MM.1S (cell line): ENCODE data around the gene CXorf49B.
"Not testable (repeated sequence)": the region's sequence is repeated elsewhere in the genome, so short reads cannot be mapped to it uniquely, and the experiment has no call there.

ENCODE experiments used
- DNase-seq: peaks from one replicate; pipeline ENCODE4 v3.0.0-alpha.2; 2015
- H2AFZ ChIP-seq: fragments of 300-600 bp; sonication (generic); 2 replicates; pipeline ENCODE4 v1.6.0; 2016; ENCODE audit warnings: antibody characterized with exemption, low read length
- H3F3A ChIP-seq: fragments of 300-600 bp; sonication (generic); 2 replicates; pipeline ENCODE4 v1.6.1; 2016; ENCODE audit warnings: mild to moderate bottlenecking, antibody characterized with exemption, low read length, moderate library complexity, mixed read lengths; ENCODE audit not compliant: insufficient read depth
- H3K27ac ChIP-seq: fragments of 300-600 bp; sonication (generic); 2 replicates; pipeline ENCODE4 v1.5.1; 2016; ENCODE audit warnings: mild to moderate bottlenecking, low read length
- H3K27me3 ChIP-seq: fragments of 300-600 bp; sonication (generic); replicated peaks from 2 replicates; pipeline ENCODE4 v1.6.0; 2016; ENCODE audit warnings: low read length; ENCODE audit not compliant: insufficient read depth
- H3K36me3 ChIP-seq: fragments of 300-600 bp; sonication (generic); replicated peaks from 2 replicates; pipeline ENCODE4 v1.6.1; 2016; ENCODE audit warnings: mild to moderate bottlenecking, low read length, mixed read lengths; ENCODE audit not compliant: insufficient read depth
- H3K4me1 ChIP-seq: fragments of 300-600 bp; sonication (generic); 2 replicates; pipeline ENCODE4 v1.6.1; 2016; ENCODE audit warnings: low read length, mixed read lengths
- H3K4me2 ChIP-seq: fragments of 300-600 bp; sonication (generic); 2 replicates; pipeline ENCODE4 v1.6.0; 2016; ENCODE audit warnings: low read depth, low read length
- H3K4me3 ChIP-seq: fragments of 300-600 bp; sonication (generic); 2 replicates; pipeline ENCODE4 v1.5.1; 2016; ENCODE audit warnings: low read length, mixed read lengths
- H3K79me2 ChIP-seq: fragments of 300-600 bp; sonication (generic); 2 replicates; pipeline ENCODE4 v1.6.1; 2016; ENCODE audit warnings: mixed run types, low read length, mixed read lengths
- H3K9ac ChIP-seq: fragments of 300-600 bp; sonication (generic); 2 replicates; pipeline ENCODE4 v1.6.1; 2016; ENCODE audit warnings: low read length, mixed read lengths
- H3K9me2 ChIP-seq: fragments of 300-600 bp; sonication (generic); replicated peaks from 2 replicates; pipeline ENCODE4 v1.6.1; 2016; ENCODE audit warnings: mild to moderate bottlenecking, low read length, mixed read lengths; ENCODE audit not compliant: insufficient read depth
- H3K9me3 ChIP-seq: fragments of 300-600 bp; sonication (generic); replicated peaks from 2 replicates; pipeline ENCODE4 v1.6.1; 2016; ENCODE audit warnings: mild to moderate bottlenecking, low read length, mixed read lengths; ENCODE audit not compliant: insufficient read depth
- H4K20me1 ChIP-seq: fragments of 300-600 bp; sonication (generic); 2 replicates; pipeline ENCODE4 v1.6.1; 2016; ENCODE audit warnings: mild to moderate bottlenecking, low read length, moderate library complexity, mixed read lengths; ENCODE audit not compliant: insufficient read depth

Gene CXorf49B

GRCh38 chrX:71763049-71763448 is at the start of gene CXorf49B:
TSS of gene CXorf49B (plus strand) at chrX:71763349. CDS start at chrX:71763424, 75 bp downstream.
- H3K27ac ChIP-seq, H4K20me1 ChIP-seq, H3K4me3 ChIP-seq, H3F3A ChIP-seq, H3K4me2 ChIP-seq, H3K36me3 ChIP-seq, H3K9me3 ChIP-seq, H2AFZ ChIP-seq, H3K9me2 ChIP-seq, H3K9ac ChIP-seq, H3K27me3 ChIP-seq, H3K4me1 ChIP-seq, DNase-seq, H3K79me2 ChIP-seq: not testable (repeated sequence)

- not testable (repeated sequence) for H3K9me2 ChIP-seq, H3K36me3 ChIP-seq, H3K4me2 ChIP-seq, H2AFZ ChIP-seq, H3K9ac ChIP-seq, H3K4me1 ChIP-seq, DNase-seq, H3K79me2 ChIP-seq, H3K9me3 ChIP-seq, H3F3A ChIP-seq, H3K27me3 ChIP-seq, H4K20me1 ChIP-seq, H3K4me3 ChIP-seq, H3K27ac ChIP-seq
Measured at GRCh38 chrX:71714064-71714463, 49.1 kb upstream of the CXorf49B start.

- H3K9ac ChIP-seq, H4K20me1 ChIP-seq, H3K4me3 ChIP-seq, H3K79me2 ChIP-seq, H2AFZ ChIP-seq, H3K4me2 ChIP-seq, H3K4me1 ChIP-seq, H3K9me2 ChIP-seq, H3F3A ChIP-seq, H3K27ac ChIP-seq, DNase-seq, H3K36me3 ChIP-seq, H3K27me3 ChIP-seq, H3K9me3 ChIP-seq: not testable (repeated sequence)
Measured at GRCh38 chrX:71715551-71715950, 47.6 kb upstream of the CXorf49B start.

- H3K4me3 ChIP-seq, H3K4me2 ChIP-seq, H3K9me2 ChIP-seq, H2AFZ ChIP-seq, H3K27ac ChIP-seq, H3K79me2 ChIP-seq, H3K9ac ChIP-seq, H3K9me3 ChIP-seq, H3K36me3 ChIP-seq, DNase-seq, H3F3A ChIP-seq, H3K27me3 ChIP-seq, H4K20me1 ChIP-seq, H3K4me1 ChIP-seq: not testable (repeated sequence)
Measured at GRCh38 chrX:71716323-71716722, 46.8 kb upstream of the CXorf49B start.

GRCh38 chrX:71718185-71718584 is 45.0 kb upstream of the CXorf49B start, which contains the start of gene CXorf49:
TSS of gene CXorf49 (minus strand) at chrX:71718285. CDS start at chrX:71718151, 134 bp downstream.
- H4K20me1 ChIP-seq, H3K9me2 ChIP-seq, DNase-seq, H3K4me2 ChIP-seq, H3K27ac ChIP-seq, H3K79me2 ChIP-seq, H3K4me3 ChIP-seq, H3K9ac ChIP-seq, H3K9me3 ChIP-seq, H3K36me3 ChIP-seq, H3K4me1 ChIP-seq, H2AFZ ChIP-seq, H3K27me3 ChIP-seq, H3F3A ChIP-seq: not testable (repeated sequence)

DNA sequence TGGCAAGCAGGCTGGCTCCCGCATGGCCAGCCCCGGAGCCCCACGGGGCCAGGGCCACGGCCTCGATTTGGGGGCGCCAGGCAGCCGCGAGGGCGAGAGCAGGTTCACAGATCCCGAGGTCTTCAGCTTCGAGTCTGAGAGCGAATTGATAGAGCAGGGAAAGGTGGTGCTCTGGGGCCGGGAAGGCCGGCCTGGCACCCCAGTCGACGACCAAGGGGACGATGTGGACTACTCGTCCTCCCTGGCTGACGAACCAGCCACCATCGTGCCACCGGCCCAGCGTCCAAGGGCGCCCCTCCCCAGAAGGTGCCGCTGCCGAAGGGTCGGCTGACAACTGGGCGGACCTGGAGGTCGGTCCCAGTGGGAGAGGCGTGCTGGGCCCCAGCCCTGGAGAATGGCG is 44.0 kb upstream of the CXorf49B start:
- H3K27ac ChIP-seq, H3K4me1 ChIP-seq, H3K9ac ChIP-seq, H3K4me3 ChIP-seq, H3F3A ChIP-seq, DNase-seq, H3K4me2 ChIP-seq, H3K9me3 ChIP-seq, H4K20me1 ChIP-seq, H3K36me3 ChIP-seq, H3K9me2 ChIP-seq, H3K27me3 ChIP-seq, H2AFZ ChIP-seq, H3K79me2 ChIP-seq: not testable (repeated sequence)

- not testable (repeated sequence) for H3K27me3 ChIP-seq, H3K79me2 ChIP-seq, H3K4me1 ChIP-seq, H3K9me2 ChIP-seq, H3K9ac ChIP-seq, DNase-seq, H3F3A ChIP-seq, H3K4me3 ChIP-seq, H3K4me2 ChIP-seq, H2AFZ ChIP-seq, H3K36me3 ChIP-seq, H3K9me3 ChIP-seq, H3K27ac ChIP-seq, H4K20me1 ChIP-seq
Measured at GRCh38 chrX:71720289-71720886, 42.8 kb upstream of the CXorf49B start.

DNA sequence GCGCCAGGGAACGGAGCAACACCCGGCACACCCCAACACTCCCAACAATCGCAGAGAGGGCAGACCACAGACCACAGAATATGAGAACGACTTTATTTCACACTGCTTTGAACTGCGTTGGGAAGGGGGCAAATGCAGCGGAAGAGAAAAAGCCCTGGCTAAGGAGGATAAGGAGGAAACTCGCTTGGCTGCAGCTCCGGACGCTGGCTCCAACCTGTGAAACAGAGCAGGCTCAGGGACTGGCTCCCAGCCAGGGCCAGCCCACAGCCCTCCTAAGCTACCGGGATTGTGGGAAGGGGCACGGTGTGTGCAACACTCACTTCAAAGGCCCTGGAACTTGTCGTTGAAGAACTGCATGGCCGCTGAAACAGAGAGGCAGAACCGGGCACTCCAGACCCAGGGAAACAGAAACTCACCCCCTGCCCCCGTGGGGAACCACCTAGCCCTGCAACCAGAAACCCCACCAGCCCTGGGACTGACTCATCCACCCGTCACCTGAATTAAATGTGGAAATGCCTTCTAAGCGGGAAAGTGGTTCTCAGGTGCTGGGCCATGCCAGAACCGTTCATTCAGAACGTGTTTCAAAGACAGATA is 2.4 kb upstream of the CXorf49B start:
- H3F3A ChIP-seq, H3K4me3 ChIP-seq, H4K20me1 ChIP-seq, H3K4me1 ChIP-seq, H3K27ac ChIP-seq, H3K36me3 ChIP-seq, H3K9me3 ChIP-seq, DNase-seq, H2AFZ ChIP-seq, H3K9ac ChIP-seq, H3K9me2 ChIP-seq, H3K79me2 ChIP-seq, H3K27me3 ChIP-seq, H3K4me2 ChIP-seq: not testable (repeated sequence)
